ENCODE measurements around the gene SCN1A. TPM values are rescaled to one million over a fixed set of nuclear protein-coding genes. Genes with fewer than 3 reads are reported as not detected.

Gene SCN1A
- total and polyA plus RNA-seq, 2 donors (not counting 3 experiments of a cell fraction or from before 2014, with no cell fraction given) = not detected

GRCh38 chr2:166128156-166128505 lies 311 bp upstream of the SCN1A start:
- Histone ChIP-seq H3K9ac (replicated peaks; ENCODE audit: extremely low read depth, insufficient read depth, low read length) (no peak overlapping the region), H3K79me2 (ENCODE audit: control insufficient read depth, insufficient read depth, low read length) (no peaks in the 10 kb centered on the region), H3K36me3 (ENCODE audit: control insufficient read depth in 2 of 2, extremely low read depth in 1 of 2, insufficient read depth in 2 of 2, low read length in 2 of 2) (no peaks in the 10 kb centered on the region), H2AFZ (ENCODE audit: low read depth, low read length) (no peak overlapping the region), H3K9me3 (replicated peaks; ENCODE audit: control insufficient read depth, insufficient read depth, low read length) (no peaks in the 10 kb centered on the region), H3K9me1 (replicated peaks; ENCODE audit: control insufficient read depth, extremely low read depth, insufficient read depth, low read length) (no peaks in the 10 kb centered on the region), H3K4me3 (replicated peaks in 1 of 3; ENCODE audit: insufficient read depth in 1 of 3, low read depth in 1 of 3, low read length in 3 of 3) (no peak overlapping the region), H3K4me1 (ENCODE audit: control insufficient read depth, extremely low read depth, insufficient read depth, low read length) (no peaks in the 10 kb centered on the region), H3K4me2 (ENCODE audit: insufficient read depth, low read length) (no peak overlapping the region), H3K27me3 (ENCODE audit: control insufficient read depth in 2 of 2, insufficient read depth in 2 of 2, low read length in 2 of 2) (peaks cover 10 to 22% of the 10 kb centered on the region in 2 experiments), H4K20me1 (replicated peaks; ENCODE audit: control insufficient read depth, extremely low read depth, insufficient read depth, low read length) (no peaks in the 10 kb centered on the region), H3K27ac (ENCODE audit: insufficient read depth, low read depth, low read length) (no peak overlapping the region)
- dilution Hi-C loops (cut with MboI; ENCODE audit: extremely low pct_ligation_motif_present, low sequenced_read_pairs) = no loop called here
- TF ChIP-seq MYC (IDR thresholded peaks at IDR 0.05; ENCODE audit: low read depth, low read length) (no peak), MAX (IDR thresholded peaks at IDR 0.05; ENCODE audit: insufficient read depth, insufficient read length) (no peak), EZH2 (IDR thresholded peaks at IDR 0.05; ENCODE audit: borderline replicate concordance, low read depth, low read length, severe bottlenecking) (no peak), JUN (IDR thresholded peaks at IDR 0.05; ENCODE audit: borderline replicate concordance, insufficient read depth, insufficient read length, low read depth) (no peak), CTCF (IDR thresholded peaks at IDR 0.05; ENCODE audit: extremely low read depth in 1 of 2, insufficient read depth in 1 of 2, low read depth in 1 of 2, low read length in 2 of 2) (no peak), FOS (IDR thresholded peaks at IDR 0.05; ENCODE audit: borderline replicate concordance, insufficient read depth, low read length) (no peak), POLR2AphosphoS5 (IDR thresholded peaks at IDR 0.05; ENCODE audit: insufficient read depth, low read depth, low read length) (no peak), POLR2A (IDR thresholded peaks at IDR 0.05; ENCODE audit: low read depth, low read length) (no peak), GATA2 (IDR thresholded peaks at IDR 0.05; ENCODE audit: insufficient read depth, insufficient read length, low read depth, low read length) (no peak)
- DNase-seq (ENCODE audit: low read depth, low spot score) = no peak
- POLR2A ChIA-PET = interaction anchor here (1.4 kb wide), 1 partner anchor 175 kb away, joined by 14 read pairs; the partner anchor contains the start of gene TTC21B
- FAIRE-seq = peak; percentile 69
- CTCF ChIA-PET = interaction anchor here (0.6 to 5.1 kb wide), 92 partner anchors 9 to 1991 kb away, joined by 3 to 287 read pairs (median 5); partner anchors contain the start of genes GALNT3, SCN2A and TTC21B
- no TSS peak for BruUV-seq (replicated peaks)
- intact Hi-C loops (cut with micrococcal nuclease) = loop anchor here (1.0 to 10.0 kb wide), 6 partner anchors 22 to 727 kb away; no protein-coding TSS in a partner anchor

Data from endothelial cell of umbilical vein (primary cell).